ENCODE measurements around the gene PLEKHG4B. TPM values are rescaled to one million over a fixed set of nuclear protein-coding genes. Genes with fewer than 3 reads are reported as not detected.
"Not testable (repeated sequence)": the region's sequence is repeated elsewhere in the genome, so short reads cannot be mapped to it uniquely, and the experiment has no call there.

The PLEKHG4B gene
- total and polyA plus RNA-seq, 2 donors from 2014 or later = 0.13 to 0.37 TPM

- H3K27me3 ChIP-seq (ENCODE audit: control insufficient read depth, insufficient read depth, low read length); FAIRE-seq; intact Hi-C loops (cut with DNase I); H3K36me3 ChIP-seq (ENCODE audit: control insufficient read depth in 2 of 3, insufficient read depth in 3 of 3, low read length in 3 of 3); H3K4me1 ChIP-seq (ENCODE audit: control insufficient read depth in 2 of 3, insufficient read depth in 2 of 3, low read depth in 1 of 3, low read length in 3 of 3); H3K9me3 ChIP-seq (ENCODE audit: control insufficient read depth in 2 of 3, insufficient read depth in 1 of 3, low read length in 3 of 3): not testable (repeated sequence)
- Histone ChIP-seq H3K27ac (ENCODE audit: low read depth in 2 of 2, low read length in 2 of 2) (peak within 1 kb of the TSS; percentile 80 to 82), H3K9ac (ENCODE audit: low read length in 3 of 3) (peak within 1 kb of the TSS; percentile 57 to 89 (median 68)), H3K4me3 (ENCODE audit: low read length in 3 of 3) (peak within 1 kb of the TSS; percentile 72 to 88 (median 74))
- peak; percentile 97 to 99 (median 98) for DNase-seq
These were observed 125.8 kb downstream of the PLEKHG4B start, which contains the start of the genes CCDC127 and SDHA for GRCh38 chr5:217494-218456. CCDC127 (minus strand) TSS chr5:218153; CDS start chr5:216849, 1,304 bp downstream. SDHA (plus strand) TSS chr5:218320; CDS start chr5:218356, 36 bp downstream.

- peaks cover 0 to 9% (median 0%) of the 10 kb centered on the region in 3 donors for H3K4me1 ChIP-seq (ENCODE audit: control insufficient read depth in 2 of 3, insufficient read depth in 2 of 3, low read depth in 1 of 3, low read length in 3 of 3)
- no peak for FAIRE-seq
- H3K9ac ChIP-seq (ENCODE audit: low read length in 3 of 3) = peak overlapping the region; percentile 57 to 89 (median 68)
- peaks cover 0 to 5% (median under 1%) of the 10 kb centered on the region in 3 donors for H3K36me3 ChIP-seq (ENCODE audit: control insufficient read depth in 2 of 3, insufficient read depth in 3 of 3, low read length in 3 of 3)
- no peak for TF ChIP-seq CTCF (IDR thresholded peaks at IDR 0.05; ENCODE audit: borderline replicate concordance, extremely low read depth, insufficient read depth)
- peak overlapping the region; percentile 80 to 82 for H3K27ac ChIP-seq (ENCODE audit: low read depth in 2 of 2, low read length in 2 of 2)
- peak overlapping the region; percentile 72 to 88 (median 74) for H3K4me3 ChIP-seq (ENCODE audit: low read length in 3 of 3)
- no peaks in the 10 kb centered on the region for H3K9me3 ChIP-seq (ENCODE audit: control insufficient read depth in 2 of 3, insufficient read depth in 1 of 3, low read length in 3 of 3)
- H3K27me3 ChIP-seq (ENCODE audit: control insufficient read depth, insufficient read depth, low read length) = no peaks in the 10 kb centered on the region
- peak; percentile 27 to 86 (median 52) for DNase-seq
- intact Hi-C loops (cut with DNase I) = no loop called here
These were observed 126.7 kb downstream of the PLEKHG4B start for GRCh38 chr5:218457-219291.

GRCh38 chr5:219460-219863, 127.5 kb downstream of the PLEKHG4B start:
- DNase-seq = peak in 1 of 5 donors; percentile 23
- H3K36me3 ChIP-seq (ENCODE audit: control insufficient read depth in 2 of 3, insufficient read depth in 3 of 3, low read length in 3 of 3) = peaks cover 0 to 9% (median 2%) of the 10 kb centered on the region in 3 donors
- H3K4me1 ChIP-seq (ENCODE audit: control insufficient read depth in 2 of 3, insufficient read depth in 2 of 3, low read depth in 1 of 3, low read length in 3 of 3) = peaks cover 0 to 9% (median 0%) of the 10 kb centered on the region in 3 donors
- H3K27ac ChIP-seq (ENCODE audit: low read depth in 2 of 2, low read length in 2 of 2) = peak overlapping the region in 1 of 2 donors; percentile 34
- no peak for TF ChIP-seq CTCF (IDR thresholded peaks at IDR 0.05; ENCODE audit: borderline replicate concordance, extremely low read depth, insufficient read depth)
- no peak for FAIRE-seq
- H3K9ac ChIP-seq (ENCODE audit: low read length in 3 of 3) = peak overlapping the region in 2 of 3 donors; percentile 57 to 89
- no peaks in the 10 kb centered on the region for H3K27me3 ChIP-seq (ENCODE audit: control insufficient read depth, insufficient read depth, low read length)
- H3K9me3 ChIP-seq (ENCODE audit: control insufficient read depth in 2 of 3, insufficient read depth in 1 of 3, low read length in 3 of 3) = no peaks in the 10 kb centered on the region
- intact Hi-C loops (cut with DNase I) = no loop called here
- peak overlapping the region; percentile 72 to 88 (median 74) for H3K4me3 ChIP-seq (ENCODE audit: low read length in 3 of 3)
